Psoas muscle (tissue), 8 donors: ENCODE measurements around the gene SMYD3. TPM values are rescaled to one million over a fixed set of nuclear protein-coding genes. Genes with fewer than 3 reads are reported as not detected.

Experiments used
- ATAC-seq, 4 donors: fragments of 200-7000 bp; cut with Tn5 transposase; one replicate each; pipeline ENCODE4 v1.9.1; 2020; ENCODE audit warnings: moderate library complexity in 3 of 4, mild to moderate bottlenecking in 2 of 4
- DNase-seq, 2 donors: peaks; one replicate each; pipeline ENCODE4 v3.0.0-alpha.2; 2020
- H3K27ac ChIP-seq: fragments of 200-600 bp; one replicate; pipeline ENCODE4 v1.8.0; 2022
- H3K27me3 ChIP-seq, 3 donors: fragments of 200-600 bp in 1 of 3; one replicate each; pipeline versions ENCODE4 v1.6.1 to v1.8.0; 2013 to 2022; ENCODE audit warnings: low read length in 2 of 3, mild to moderate bottlenecking in 2 of 3, moderate library complexity in 1 of 3; ENCODE audit not compliant: insufficient read depth in 3 of 3
- H3K36me3 ChIP-seq, 2 donors: fragments of 200-600 bp in 1 of 2; one replicate each; pipeline versions ENCODE4 v1.6.1 to v1.8.0; 2013 to 2022; ENCODE audit warnings: low read depth in 1 of 2, mild to moderate bottlenecking in 1 of 2, moderate library complexity in 1 of 2; ENCODE audit not compliant: insufficient read depth in 1 of 2
- H3K4me1 ChIP-seq: fragments of 200-600 bp; one replicate; pipeline ENCODE4 v1.8.0; 2022
- H3K4me3 ChIP-seq: fragments of 200-600 bp; one replicate; pipeline ENCODE4 v1.8.0; 2022; ENCODE audit warnings: mild to moderate bottlenecking
- H3K9me3 ChIP-seq: fragments of 200-600 bp; one replicate; pipeline ENCODE4 v1.8.0; 2022
- WGBS, 3 donors: extraction: QIAGEN DNeasy Blood & Tissue Kit; methylation state at CpG; one replicate each; pipeline versions ENCODE4 v1.1.6 to v1.1.7; 2013; 5-methylcytosine and 5-hydroxymethylcytosine counted together
- intact Hi-C, 2 donors: fragments of 100-400 bp; cut with DNase I; formaldehyde crosslinking; loops; one replicate each; pipeline versions ENCODE4 v1.11.0 to v1.14.2; 2022
- polyA plus RNA-seq, 3 donors: library from polyadenylated mRNA; stranded (reverse); fragments of 200-250 nt; gene quantifications; one replicate each; pipeline ENCODE4 v1.2.3, GENCODE V29; 2013
- total RNA-seq, 4 donors: library from RNA; stranded (reverse); fragmentation: NEBNext Ultra II Directional in 2 of 4; extraction: Animal tissue kit (Norgen Biotek cat#: 25700) in 2 of 4; gene quantifications; one replicate each; pipeline versions ENCODE4 v1.2.1 to v1.2.4, GENCODE V29; 2021 to 2023
- TF ChIP-seq, protein P1 (sequence below): fragments of 200-600 bp; IDR thresholded peaks from one replicate; pipeline ENCODE4 v1.8.0; 2022; ENCODE audit warnings: antibody characterized with exemption
- donor health status: healthy with polysubstance abuse.
- donor health status: DM: no; HTN: no; CAD: no; lungs with moderate emphysema.
- donor health status: Bipolar disorder and iron deficiency.
- donor health status: healthy.
- donor health status: DM: yes; HTN: yes; CAD: no.
- donor health status: DM: no; HTN: no; CAD: no.
- donor health status: DM: no; HTN: no; CAD: no.
- donor health status: DM: yes; HTN: yes; CAD: no.

Gene SMYD3
- total and polyA plus RNA-seq, 7 donors: 2.9 to 6.4 (median 4.9) TPM

DNA sequence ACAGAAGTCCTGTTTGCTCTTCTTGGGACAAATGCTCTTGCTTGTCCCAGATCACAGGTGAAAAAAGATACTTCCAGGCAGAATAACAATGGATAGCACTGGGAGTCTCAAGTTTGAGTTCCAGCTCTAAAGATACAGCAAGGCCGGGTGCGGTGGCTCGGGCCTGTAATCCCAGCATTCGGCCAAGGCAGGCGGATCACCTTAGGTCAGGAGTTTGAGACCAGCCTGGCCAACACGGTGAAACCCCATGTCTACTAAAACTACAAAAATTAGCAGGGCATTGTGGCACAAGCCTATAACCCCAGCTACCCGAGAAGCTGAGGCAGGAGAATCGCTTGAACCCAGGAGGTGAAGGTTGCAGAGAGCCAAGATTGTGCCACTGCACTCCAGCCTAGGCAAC lies 337.6 kb downstream of the SMYD3 start:
- Histone ChIP-seq H3K27me3 (no peaks in the 10 kb centered on the region), H3K36me3 (no peaks in the 10 kb centered on the region), H3K4me1 (no peaks in the 10 kb centered on the region), H3K4me3 (no peak overlapping the region), H3K9me3 (no peaks in the 10 kb centered on the region), H3K27ac (no peak overlapping the region)
- intact Hi-C loops: no loop called here
- no peak for ATAC-seq
- 92 to 94% (median 93%) methylated on average over 8 of the region's 8 CpGs for WGBS, 3 donors
- no peak for DNase-seq
- TF ChIP-seq, protein P1, sequence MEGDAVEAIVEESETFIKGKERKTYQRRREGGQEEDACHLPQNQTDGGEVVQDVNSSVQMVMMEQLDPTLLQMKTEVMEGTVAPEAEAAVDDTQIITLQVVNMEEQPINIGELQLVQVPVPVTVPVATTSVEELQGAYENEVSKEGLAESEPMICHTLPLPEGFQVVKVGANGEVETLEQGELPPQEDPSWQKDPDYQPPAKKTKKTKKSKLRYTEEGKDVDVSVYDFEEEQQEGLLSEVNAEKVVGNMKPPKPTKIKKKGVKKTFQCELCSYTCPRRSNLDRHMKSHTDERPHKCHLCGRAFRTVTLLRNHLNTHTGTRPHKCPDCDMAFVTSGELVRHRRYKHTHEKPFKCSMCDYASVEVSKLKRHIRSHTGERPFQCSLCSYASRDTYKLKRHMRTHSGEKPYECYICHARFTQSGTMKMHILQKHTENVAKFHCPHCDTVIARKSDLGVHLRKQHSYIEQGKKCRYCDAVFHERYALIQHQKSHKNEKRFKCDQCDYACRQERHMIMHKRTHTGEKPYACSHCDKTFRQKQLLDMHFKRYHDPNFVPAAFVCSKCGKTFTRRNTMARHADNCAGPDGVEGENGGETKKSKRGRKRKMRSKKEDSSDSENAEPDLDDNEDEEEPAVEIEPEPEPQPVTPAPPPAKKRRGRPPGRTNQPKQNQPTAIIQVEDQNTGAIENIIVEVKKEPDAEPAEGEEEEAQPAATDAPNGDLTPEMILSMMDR: no peak

DNA sequence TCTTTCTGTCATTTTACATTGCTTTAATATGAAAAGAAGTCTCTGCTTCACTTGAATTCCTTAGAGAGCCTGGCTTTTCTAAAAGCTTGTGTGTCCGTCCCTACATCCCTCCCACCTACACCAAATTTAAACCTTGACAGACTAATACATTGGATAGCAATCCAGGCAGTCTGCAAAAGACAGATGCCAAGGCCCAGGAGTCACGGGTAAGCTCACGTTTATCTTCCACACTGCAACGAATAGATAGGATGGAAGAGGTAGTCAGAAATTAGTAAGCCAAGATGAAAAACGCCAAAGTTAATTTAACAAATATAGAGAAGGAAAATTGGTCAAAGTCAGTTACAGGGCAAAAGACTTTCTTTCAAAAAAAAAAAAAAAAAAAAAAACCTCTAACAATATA lies 338.1 kb downstream of the SMYD3 start:
- no peaks in the 10 kb centered on the region for H3K9me3 ChIP-seq
- ATAC-seq (no peak), DNase-seq (no peak)
- WGBS, 3 donors: 68 to 76% (median 71%) methylated on average over 5 of the region's 5 CpGs
- no peak overlapping the region for H3K4me3 ChIP-seq
- H3K4me1 ChIP-seq: no peaks in the 10 kb centered on the region
- no peak overlapping the region for H3K27ac ChIP-seq
- H3K27me3 ChIP-seq: no peaks in the 10 kb centered on the region
- TF ChIP-seq, protein P1: no peak
- intact Hi-C loops: no loop called here
- H3K36me3 ChIP-seq: no peaks in the 10 kb centered on the region

DNA sequence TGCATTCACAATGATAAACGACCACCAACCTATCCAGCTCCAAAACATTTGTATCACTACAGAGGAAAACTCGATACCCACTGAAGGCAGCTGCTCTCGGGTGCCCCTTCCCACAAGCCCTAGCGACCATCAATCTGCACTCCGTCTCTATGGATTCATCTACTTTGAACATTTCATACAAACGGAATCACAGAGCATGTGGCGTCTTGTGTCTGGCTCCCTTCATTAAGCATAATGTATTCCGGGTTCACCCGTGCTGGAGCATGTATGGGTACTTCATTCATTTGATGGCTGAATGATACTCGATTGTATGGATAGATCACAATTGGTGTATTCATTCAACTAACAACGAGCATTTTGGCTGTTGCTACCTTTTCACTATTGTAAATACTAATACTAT lies 340.2 kb downstream of the SMYD3 start:
- 88 to 92% (median 91%) methylated on average over 11 of the region's 11 CpGs for WGBS, 3 donors
- Histone ChIP-seq H3K4me1 (no peaks in the 10 kb centered on the region), H3K27ac (no peak overlapping the region), H3K9me3 (no peaks in the 10 kb centered on the region), H3K36me3 (no peaks in the 10 kb centered on the region), H3K27me3 (no peaks in the 10 kb centered on the region), H3K4me3 (no peak overlapping the region)
- TF ChIP-seq, protein P1: no peak
- intact Hi-C loops: no loop called here
- DNase-seq (no peak), ATAC-seq (no peak)

DNA sequence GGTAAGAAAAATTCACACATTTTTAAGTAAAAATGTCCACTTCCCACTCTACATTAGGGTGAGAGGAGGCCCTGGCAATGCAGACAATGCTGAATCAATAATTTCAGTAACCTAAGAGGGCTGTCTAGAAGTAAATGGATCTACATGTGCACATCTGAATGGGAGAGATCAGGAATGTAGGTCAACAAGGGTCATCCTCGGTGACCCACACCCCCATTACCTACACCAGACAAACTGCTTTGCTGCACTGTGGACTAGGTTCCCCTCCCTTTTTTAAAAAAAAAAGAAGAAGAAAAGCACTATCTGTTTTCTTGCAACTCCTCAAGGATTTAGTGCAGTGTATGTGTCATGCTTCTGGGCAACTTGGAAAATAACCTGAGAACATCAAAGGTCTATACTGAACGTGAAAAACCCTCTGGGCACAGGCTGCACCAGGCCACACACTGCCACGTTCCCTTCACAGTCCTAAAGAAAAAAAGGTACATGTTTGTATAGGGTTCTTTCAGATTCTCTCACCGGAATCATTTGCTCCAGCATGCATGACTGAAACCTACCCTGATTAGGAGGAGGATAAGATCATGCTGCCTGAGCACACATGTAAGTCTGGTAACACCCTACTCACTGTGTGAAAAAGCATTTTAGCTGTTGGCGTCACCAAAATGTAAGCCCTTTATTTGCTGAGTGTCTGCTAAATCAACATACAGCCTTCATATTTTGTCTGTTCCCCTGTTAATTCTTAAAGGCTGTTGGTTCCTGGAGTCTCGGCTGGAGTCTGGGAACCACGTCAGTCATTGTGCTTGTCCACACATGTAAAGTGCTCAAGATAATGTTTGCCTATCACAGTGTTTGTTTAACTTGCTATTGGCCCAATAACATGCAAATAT lies 341.0 kb downstream of the SMYD3 start:
- Histone ChIP-seq H3K4me3 (no peak overlapping the region), H3K9me3 (no peaks in the 10 kb centered on the region), H3K36me3 (no peaks in the 10 kb centered on the region), H3K4me1 (no peaks in the 10 kb centered on the region), H3K27ac (no peak overlapping the region), H3K27me3 (no peaks in the 10 kb centered on the region)
- intact Hi-C loops: no loop called here
- DNase-seq (no peak), ATAC-seq (no peak)
- 74 to 83% (median 79%) methylated on average over 7 of the region's 7 CpGs for WGBS, 3 donors
- TF ChIP-seq, protein P1: no peak
